Type B pancreatic cell (in vitro differentiated cells): ENCODE data around the gene MYO6. TPM values are rescaled to one million over a fixed set of nuclear protein-coding genes. Genes with fewer than 3 reads are reported as not detected.
A peak's percentile ranks its signal among the peaks of the same experiment; 100 is the strongest.

Source experiments
- DNase-seq: peaks from one replicate; pipeline ENCODE4 v3.0.0; 2021; ENCODE audit warnings: mixed read lengths; ENCODE audit not compliant: unreplicated experiment; ENCODE audit errors: extremely low spot score
- H3K27ac Mint-ChIP-seq: 2 replicates; pipeline ENCODE4 v1.8.0; 2021; ENCODE audit warnings: mild to moderate bottlenecking, mixed read lengths
- H3K27me3 Mint-ChIP-seq: 2 replicates; pipeline ENCODE4 v1.8.0; 2021; ENCODE audit warnings: mixed read lengths
- H3K36me3 Mint-ChIP-seq: 2 replicates; pipeline ENCODE4 v1.8.0; 2021; ENCODE audit warnings: mixed read lengths
- H3K4me1 Mint-ChIP-seq: one replicate; pipeline ENCODE4 v1.8.0; 2021; ENCODE audit warnings: mixed read lengths; ENCODE audit not compliant: unreplicated experiment
- H3K4me3 Mint-ChIP-seq: 2 replicates; pipeline ENCODE4 v1.8.0; 2021; ENCODE audit warnings: mild to moderate bottlenecking, mixed read lengths
- H3K9me3 Mint-ChIP-seq: 2 replicates; pipeline ENCODE4 v1.8.0; 2021; ENCODE audit warnings: mixed read lengths
- CTCF ChIP-seq: fragments of 200-600 bp; sonication (generic); conservative IDR thresholded peaks from 2 replicates; pipeline ENCODE4 v1.5.0; 2021; ENCODE audit warnings: antibody characterized with exemption, mild to moderate bottlenecking
- total RNA-seq: library from RNA; stranded (reverse); gene quantifications from 2 replicates; pipeline ENCODE4 v1.2.1, GENCODE V29; 2021; ENCODE audit warnings: low replicate concordance

Gene MYO6
- total RNA-seq, 1 donor from 2014 or later, result 46.7 TPM

GRCh38 chr6:75853806-75854205 is 104.8 kb downstream of the MYO6 start:
- Mint-ChIP-seq H3K27me3 (no peaks in the 10 kb centered on the region), H3K36me3 (peaks cover 3% of the 10 kb centered on the region), H3K4me3 (no peak overlapping the region), H3K27ac (no peak overlapping the region), H3K9me3 (no peaks in the 10 kb centered on the region), H3K4me1 (peaks cover 13% of the 10 kb centered on the region)
- TF ChIP-seq CTCF, result no peak
- DNase-seq, result no peak

- no peak overlapping the region for H3K27ac Mint-ChIP-seq
- no peaks in the 10 kb centered on the region for H3K27me3 Mint-ChIP-seq
- peak; percentile 73 for TF ChIP-seq CTCF
- no peaks in the 10 kb centered on the region for H3K9me3 Mint-ChIP-seq
- H3K4me1 Mint-ChIP-seq, result peaks cover 4% of the 10 kb centered on the region
- no peak for DNase-seq
- no peak overlapping the region for H3K4me3 Mint-ChIP-seq
- peaks cover 7% of the 10 kb centered on the region for H3K36me3 Mint-ChIP-seq
Observed at GRCh38 chr6:75855052-75855451, 106.0 kb downstream of the MYO6 start.

- no peak overlapping the region for H3K4me3 Mint-ChIP-seq
- H3K9me3 Mint-ChIP-seq, result no peaks in the 10 kb centered on the region
- no peaks in the 10 kb centered on the region for H3K4me1 Mint-ChIP-seq
- DNase-seq, result no peak
- H3K27me3 Mint-ChIP-seq, result no peaks in the 10 kb centered on the region
- H3K27ac Mint-ChIP-seq, result no peak overlapping the region
- peaks cover 9% of the 10 kb centered on the region for H3K36me3 Mint-ChIP-seq
- no peak for TF ChIP-seq CTCF
Observed at GRCh38 chr6:75856902-75857301, 107.9 kb downstream of the MYO6 start.

- no peak for TF ChIP-seq CTCF
Observed at GRCh38 chr6:75863001-75863400, 114.0 kb downstream of the MYO6 start.

GRCh38 chr6:75863784-75864183 is 114.7 kb downstream of the MYO6 start:
- Mint-ChIP-seq H3K4me1 (no peaks in the 10 kb centered on the region), H3K27me3 (no peaks in the 10 kb centered on the region), H3K9me3 (no peaks in the 10 kb centered on the region), H3K27ac (no peak overlapping the region), H3K36me3 (peaks cover 18% of the 10 kb centered on the region), H3K4me3 (no peak overlapping the region)
- DNase-seq, result no peak
- TF ChIP-seq CTCF, result no peak

More at GRCh38 chr6:75863001-75863400, 114.0 kb downstream of the MYO6 start:
- H3K36me3 Mint-ChIP-seq, result peaks cover 18% of the 10 kb centered on the region
- no peaks in the 10 kb centered on the region for H3K4me1 Mint-ChIP-seq
- H3K4me3 Mint-ChIP-seq, result no peak overlapping the region
- no peak overlapping the region for H3K27ac Mint-ChIP-seq
- DNase-seq, result no peak
- H3K27me3 Mint-ChIP-seq, result no peaks in the 10 kb centered on the region
- H3K9me3 Mint-ChIP-seq, result no peaks in the 10 kb centered on the region

GRCh38 chr6:75864446-75864845 is 115.4 kb downstream of the MYO6 start:
- H3K36me3 Mint-ChIP-seq, result peaks cover 18% of the 10 kb centered on the region
- DNase-seq, result no peak
- H3K9me3 Mint-ChIP-seq, result no peaks in the 10 kb centered on the region

More at GRCh38 chr6:75864446-75864845, 115.4 kb downstream of the MYO6 start:
- H3K27ac Mint-ChIP-seq, result no peak overlapping the region
- H3K4me3 Mint-ChIP-seq, result no peak overlapping the region
- TF ChIP-seq CTCF, result no peak
- no peaks in the 10 kb centered on the region for H3K27me3 Mint-ChIP-seq
- no peaks in the 10 kb centered on the region for H3K4me1 Mint-ChIP-seq
